SK-N-MC (cell line): ENCODE data around the gene DMAC2.

Experiments used
- EZH2 ChIP-seq: fragments of 200-600 bp; sonication (generic); IDR thresholded peaks from one replicate; pipeline ENCODE4 v1.6.1; 2017; ENCODE audit warnings: antibody characterized with exemption
- FOXP2 ChIP-seq: optimal IDR thresholded peaks from 2 replicates; pipeline ENCODE3; 2011; ENCODE audit warnings: mild to moderate bottlenecking, moderate library complexity; ENCODE audit not compliant: insufficient read depth; ENCODE audit errors: extremely low read length, control extremely low read depth
- POLR2AphosphoS5 ChIP-seq: IDR thresholded peaks from 2 replicates; pipeline ENCODE4 v1.6.1; 2012; ENCODE audit warnings: mild to moderate bottlenecking, low read depth, low read length, borderline replicate concordance

DNA sequence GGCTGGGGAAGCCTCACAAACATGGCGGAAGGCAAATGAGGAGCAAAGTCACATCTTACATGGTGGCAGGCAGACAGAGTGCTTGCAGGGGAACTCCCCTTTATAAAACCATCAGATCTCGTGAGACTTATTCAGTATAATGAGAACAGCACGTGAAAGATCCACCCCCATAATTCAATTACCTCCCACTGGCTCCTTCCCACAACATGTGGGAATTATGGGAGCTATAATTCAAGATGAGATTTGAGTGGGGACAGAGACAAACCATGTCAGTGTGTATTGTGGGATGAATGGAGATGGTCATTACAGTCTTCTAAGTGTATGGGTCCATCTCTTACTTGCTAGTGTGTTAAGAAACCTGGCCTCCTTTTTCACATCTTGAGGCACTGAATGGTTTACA lies 37.7 kb downstream of the DMAC2 start:
- TF ChIP-seq POLR2AphosphoS5 (no peak), EZH2 (no peak), FOXP2 (no peak)
